H9 (cell line): ENCODE measurements around the gene CNRIP1. TPM values are rescaled to one million over a fixed set of nuclear protein-coding genes. Genes with fewer than 3 reads are reported as not detected.

Source experiments
- DNase-seq: peaks from one replicate; pipeline ENCODE4 v3.0.0-alpha.2; 2017
- H2AFZ ChIP-seq: one replicate; pipeline ENCODE4 v1.6.1; 2013; ENCODE audit warnings: mild to moderate bottlenecking, low read length, control low read depth, moderate library complexity
- H2AK5ac ChIP-seq: 2 replicates; pipeline ENCODE4 v1.6.1; 2013; ENCODE audit warnings: low read length, control low read depth, mixed read lengths; ENCODE audit not compliant: insufficient read length
- H2BK120ac ChIP-seq: one replicate; pipeline ENCODE4 v1.6.1; 2013; ENCODE audit warnings: low read depth, mild to moderate bottlenecking, low read length, control low read depth, inconsistent platforms; ENCODE audit not compliant: poor library complexity, severe bottlenecking
- H2BK12ac ChIP-seq: 2 replicates; pipeline ENCODE4 v1.6.1; 2013; ENCODE audit warnings: low read length, control low read depth, mixed read lengths, low read depth; ENCODE audit not compliant: insufficient read length
- H2BK15ac ChIP-seq: 2 replicates; pipeline ENCODE4 v1.6.1; 2013; ENCODE audit warnings: low read depth, low read length, control low read depth
- H2BK20ac ChIP-seq: one replicate; pipeline ENCODE4 v1.6.1; 2013; ENCODE audit warnings: low read depth, mild to moderate bottlenecking, low read length, control low read depth, inconsistent platforms; ENCODE audit not compliant: poor library complexity, severe bottlenecking
- H2BK5ac ChIP-seq: 2 replicates; pipeline ENCODE4 v1.6.1; 2013; ENCODE audit warnings: low read length, control low read depth, mixed read lengths; ENCODE audit not compliant: insufficient read length
- H3K14ac ChIP-seq: 2 replicates; pipeline ENCODE4 v1.6.1; 2013; ENCODE audit warnings: low read length, control low read depth; ENCODE audit not compliant: insufficient read depth
- H3K18ac ChIP-seq: 2 replicates; pipeline ENCODE4 v1.6.1; 2013; ENCODE audit warnings: low read depth, mild to moderate bottlenecking, mixed read lengths, low read length, control low read depth; ENCODE audit not compliant: insufficient read length
- H3K23ac ChIP-seq: 2 replicates; pipeline ENCODE4 v1.6.1; 2013; ENCODE audit warnings: low read length, control low read depth, mixed read lengths, low read depth; ENCODE audit not compliant: insufficient read length
- H3K23me2 ChIP-seq: 2 replicates; pipeline ENCODE4 v1.6.1; 2013; ENCODE audit warnings: low read depth, mild to moderate bottlenecking, mixed read lengths, low read length, control low read depth; ENCODE audit not compliant: insufficient read length, poor library complexity, severe bottlenecking
- H3K27ac ChIP-seq: 2 replicates; pipeline ENCODE4 v1.5.1; 2013; ENCODE audit warnings: low read length, control low read depth, mixed read lengths, low read depth; ENCODE audit not compliant: insufficient read length
- H3K27me3 ChIP-seq: 2 replicates; pipeline ENCODE4 v1.6.1; 2013; ENCODE audit warnings: low read length, control low read depth, inconsistent platforms; ENCODE audit not compliant: insufficient read depth
- H3K4ac ChIP-seq: 2 replicates; pipeline ENCODE4 v1.6.1; 2013; ENCODE audit warnings: low read depth, mild to moderate bottlenecking, control low read depth, inconsistent platforms, low read length, moderate library complexity
- H3K4me1 ChIP-seq: 2 replicates; pipeline ENCODE4 v1.6.1; 2013; ENCODE audit warnings: low read length, control low read depth, inconsistent platforms; ENCODE audit not compliant: insufficient read depth
- H3K4me2 ChIP-seq: 2 replicates; pipeline ENCODE4 v1.6.1; 2013; ENCODE audit warnings: low read length, control low read depth, mixed read lengths; ENCODE audit not compliant: insufficient read length, insufficient read depth
- H3K56ac ChIP-seq: 2 replicates; pipeline ENCODE4 v1.6.1; 2013; ENCODE audit warnings: low read depth, mild to moderate bottlenecking, mixed read lengths, low read length, control low read depth; ENCODE audit not compliant: insufficient read length
- H3K79me1 ChIP-seq: 2 replicates; pipeline ENCODE4 v1.6.1; 2013; ENCODE audit warnings: low read depth, mild to moderate bottlenecking, moderate library complexity, low read length, control low read depth, inconsistent platforms; ENCODE audit not compliant: insufficient read depth, poor library complexity, severe bottlenecking
- H3K79me2 ChIP-seq: 2 replicates; pipeline ENCODE4 v1.6.1; 2013; ENCODE audit warnings: low read length, control low read depth, inconsistent platforms; ENCODE audit not compliant: insufficient read depth
- H3K9ac ChIP-seq: 2 replicates; pipeline ENCODE4 v1.6.1; 2013; ENCODE audit warnings: low read length, control low read depth, mixed read lengths; ENCODE audit not compliant: insufficient read length; ENCODE audit errors: extremely low read depth
- H3K9me3 ChIP-seq: one replicate; pipeline ENCODE4 v1.6.1; 2013; ENCODE audit warnings: low read depth, low read length, inconsistent platforms; ENCODE audit not compliant: control insufficient read depth
- H3T11ph ChIP-seq: one replicate; pipeline ENCODE4 v1.6.1; 2013; ENCODE audit warnings: mild to moderate bottlenecking, low read length, control low read depth, inconsistent platforms
- H4K20me1 ChIP-seq: one replicate; pipeline ENCODE4 v1.6.1; 2013; ENCODE audit not compliant: control insufficient read depth, insufficient read length, insufficient read depth
- H4K5ac ChIP-seq: 2 replicates; pipeline ENCODE4 v1.6.1; 2013; ENCODE audit warnings: low read depth, mild to moderate bottlenecking, mixed read lengths, low read length, control low read depth; ENCODE audit not compliant: insufficient read length
- H4K8ac ChIP-seq: replicated peaks from 2 replicates; pipeline ENCODE4 v1.6.1; 2013; ENCODE audit warnings: low read length, control low read depth, mixed read lengths, low read depth; ENCODE audit not compliant: insufficient read length
- H4K91ac ChIP-seq: 2 replicates; pipeline ENCODE4 v1.6.1; 2013; ENCODE audit warnings: low read depth, mild to moderate bottlenecking, moderate library complexity, mixed read lengths, low read length, control low read depth; ENCODE audit not compliant: insufficient read length
- H3K27ac Mint-ChIP-seq, 3 experiments: 2 replicates in 2 of 3; 3 replicates in 1 of 3; pipeline ENCODE4 v1.8.0; 2020 to 2021; ENCODE audit warnings: mixed read lengths in 3 of 3, mild to moderate bottlenecking in 1 of 3, moderate library complexity in 1 of 3
- H3K27me3 Mint-ChIP-seq: 2 replicates; pipeline ENCODE4 v1.8.0; 2021; ENCODE audit warnings: low read depth, mild to moderate bottlenecking, moderate library complexity, mixed read lengths
- H3K36me3 Mint-ChIP-seq, 3 experiments: 2 replicates in 2 of 3; 3 replicates in 1 of 3; pipeline ENCODE4 v1.8.0; 2020 to 2021; ENCODE audit warnings: low read depth in 3 of 3, mixed read lengths in 3 of 3; ENCODE audit not compliant: insufficient read depth in 1 of 3
- H3K4me1 Mint-ChIP-seq, 2 experiments: 2 replicates each; pipeline ENCODE4 v1.8.0; 2020; ENCODE audit warnings: mixed read lengths in 2 of 2
- H3K4me3 Mint-ChIP-seq, 2 experiments: 2 replicates in 1 of 2; 3 replicates in 1 of 2; pipeline ENCODE4 v1.8.0; 2020 to 2021; ENCODE audit warnings: mild to moderate bottlenecking in 2 of 2, mixed read lengths in 2 of 2, moderate library complexity in 1 of 2
- H3K9me3 Mint-ChIP-seq, 2 experiments: 2 replicates in 1 of 2; 3 replicates in 1 of 2; pipeline ENCODE4 v1.8.0; 2020; ENCODE audit warnings: mild to moderate bottlenecking in 2 of 2, mixed read lengths in 2 of 2, moderate library complexity in 1 of 2
- WGBS: extraction: QIAGEN DNeasy Blood & Tissue Kit; methylation state at CpG from one replicate; pipeline ENCODE4 v1.1.7; 2013; ENCODE audit warnings: missing lambda C conversion rate, low lambda C conversion rate, mixed read lengths; ENCODE audit not compliant: insufficient read length; ENCODE audit errors: extremely low coverage; 5-methylcytosine and 5-hydroxymethylcytosine counted together
- total RNA-seq: library from RNA; stranded (reverse); gene quantifications from 2 replicates; pipeline ENCODE4 v1.2.1, GENCODE V29; 2021
- TF ChIP-seq, protein P1 (sequence below): fragments of 200-600 bp; sonication (generic); conservative IDR thresholded peaks from 3 replicates; pipeline ENCODE4 v1.8.0; 2021; ENCODE audit warnings: antibody characterized with exemption, mild to moderate bottlenecking

CNRIP1 gene
- total RNA-seq, 1 experiment from 2014 or later = 0.70 TPM

DNA sequence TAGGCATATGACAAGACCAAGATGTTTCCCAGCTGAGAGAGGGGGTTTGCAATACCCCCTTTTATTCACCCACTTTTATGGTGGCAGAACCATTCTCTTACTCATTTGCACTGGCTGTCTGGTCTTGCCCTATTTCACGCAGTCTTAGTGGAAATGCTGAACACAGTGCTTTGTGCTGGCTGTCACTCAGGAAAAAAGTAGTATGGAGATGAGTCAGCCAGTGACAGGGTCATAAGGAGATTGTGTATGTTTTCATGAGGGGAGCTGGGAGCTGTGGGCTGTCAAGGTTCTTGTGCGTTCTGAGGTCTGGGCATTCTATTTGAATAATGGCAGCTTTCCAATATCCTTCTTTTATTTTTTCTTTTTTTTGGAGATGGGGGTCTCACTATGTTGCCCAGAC lies 10.9 kb upstream of the CNRIP1 start:
- no peak overlapping the region for H3K4me2 ChIP-seq
- TF ChIP-seq, protein P1, sequence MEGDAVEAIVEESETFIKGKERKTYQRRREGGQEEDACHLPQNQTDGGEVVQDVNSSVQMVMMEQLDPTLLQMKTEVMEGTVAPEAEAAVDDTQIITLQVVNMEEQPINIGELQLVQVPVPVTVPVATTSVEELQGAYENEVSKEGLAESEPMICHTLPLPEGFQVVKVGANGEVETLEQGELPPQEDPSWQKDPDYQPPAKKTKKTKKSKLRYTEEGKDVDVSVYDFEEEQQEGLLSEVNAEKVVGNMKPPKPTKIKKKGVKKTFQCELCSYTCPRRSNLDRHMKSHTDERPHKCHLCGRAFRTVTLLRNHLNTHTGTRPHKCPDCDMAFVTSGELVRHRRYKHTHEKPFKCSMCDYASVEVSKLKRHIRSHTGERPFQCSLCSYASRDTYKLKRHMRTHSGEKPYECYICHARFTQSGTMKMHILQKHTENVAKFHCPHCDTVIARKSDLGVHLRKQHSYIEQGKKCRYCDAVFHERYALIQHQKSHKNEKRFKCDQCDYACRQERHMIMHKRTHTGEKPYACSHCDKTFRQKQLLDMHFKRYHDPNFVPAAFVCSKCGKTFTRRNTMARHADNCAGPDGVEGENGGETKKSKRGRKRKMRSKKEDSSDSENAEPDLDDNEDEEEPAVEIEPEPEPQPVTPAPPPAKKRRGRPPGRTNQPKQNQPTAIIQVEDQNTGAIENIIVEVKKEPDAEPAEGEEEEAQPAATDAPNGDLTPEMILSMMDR = no peak
- H3T11ph ChIP-seq = no peak overlapping the region
- H3K27ac ChIP-seq = no peak overlapping the region
- Mint-ChIP-seq H3K27me3 (peaks cover 3% of the 10 kb centered on the region; the same call in 1 of the 2 replicates), H3K9me3 (no peaks in the 10 kb centered on the region), H3K36me3 (no peaks in the 10 kb centered on the region), H3K27ac (peak overlapping the region in 1 of 3 experiments; percentile 25; a peak in 1 of 7 replicates), H3K4me1 (no peaks in the 10 kb centered on the region), H3K4me3 (no peak overlapping the region)
- H2BK12ac ChIP-seq = no peak overlapping the region
- H3K9me3 ChIP-seq = no peaks in the 10 kb centered on the region
- no peak overlapping the region for H2AK5ac ChIP-seq
- no peak overlapping the region for H3K23ac ChIP-seq
- no peak overlapping the region for H4K91ac ChIP-seq
- H3K4me1 ChIP-seq = no peaks in the 10 kb centered on the region
- no peak overlapping the region for H3K56ac ChIP-seq
- H4K20me1 ChIP-seq = no peaks in the 10 kb centered on the region
- no peak overlapping the region for H2BK120ac ChIP-seq
- H3K79me2 ChIP-seq = no peaks in the 10 kb centered on the region
- DNase-seq = no peak
- no peaks in the 10 kb centered on the region for H3K79me1 ChIP-seq
- no peaks in the 10 kb centered on the region for H3K27me3 ChIP-seq
- H2AFZ ChIP-seq = no peak overlapping the region
- no peak overlapping the region for H3K14ac ChIP-seq
- H2BK20ac ChIP-seq = no peak overlapping the region
- no peak overlapping the region for H3K9ac ChIP-seq
- no peak overlapping the region for H4K5ac ChIP-seq
- H3K4ac ChIP-seq = no peak overlapping the region
- H3K23me2 ChIP-seq = no peaks in the 10 kb centered on the region
- no peak overlapping the region for H3K18ac ChIP-seq
- WGBS = no CpG with 5 or more reads among the region's 2 CpGs
- H2BK5ac ChIP-seq = no peak overlapping the region
- no peak overlapping the region for H2BK15ac ChIP-seq
- H4K8ac ChIP-seq = no peak overlapping the region
